Peyer's patch (tissue), 4 donors: ENCODE data around the gene MIER2.

Experiments
- CTCF ChIP-seq, 6 experiments: fragments of 450-650 bp in 4 of 6; fragments of 200-600 bp in 2 of 6; sonication (generic) in 1 of 6; IDR thresholded peaks; one replicate each; pipeline ENCODE4 v1.5.1; 2017 to 2019; ENCODE audit warnings: antibody characterized with exemption in 6 of 6, mild to moderate bottlenecking in 3 of 6, moderate library complexity in 1 of 6
- POLR2A ChIP-seq, 2 donors: fragments of 450-650 bp; IDR thresholded peaks; one replicate each; pipeline ENCODE4 v1.5.1; 2017; ENCODE audit warnings: antibody characterized with exemption in 2 of 2, mild to moderate bottlenecking in 2 of 2, moderate library complexity in 2 of 2

- no peak for TF ChIP-seq CTCF (IDR thresholded peaks at IDR 0.05)
- no peak for TF ChIP-seq POLR2A (IDR thresholded peaks at IDR 0.05)
Observed at GRCh38 chr19:329876-330275, 14.7 kb downstream of the MIER2 start.
